SK-N-SH treated with all-trans-retinoic acid at 6 μM for 48 hours (cell line): ENCODE results near the gene RALGPS1.

Source experiments
- ATAC-seq: fragments of 200-7000 bp; cut with Tn5 transposase; 3 replicates; pipeline ENCODE4 v1.9.1; 2020; ENCODE audit warnings: mild to moderate bottlenecking, moderate library complexity
- CSDC2 ChIP-seq: fragments of 250-450 bp; sonication (Bioruptor Pico); IDR thresholded peaks from 2 replicates; pipeline ENCODE4 v1.5.0; 2020; ENCODE audit warnings: mild to moderate bottlenecking, moderate library complexity
- CSRNP3 ChIP-seq: fragments of 250-450 bp; sonication (Bioruptor Pico); IDR thresholded peaks from 2 replicates; pipeline ENCODE4 v1.5.1; 2021; ENCODE audit warnings: mild to moderate bottlenecking, moderate library complexity
- ESRRG ChIP-seq: fragments of 250-450 bp; sonication (Bioruptor Pico); IDR thresholded peaks from 2 replicates; pipeline ENCODE4 v1.6.1; 2021; ENCODE audit warnings: mild to moderate bottlenecking
- ISL1 ChIP-seq: fragments of 250-450 bp; sonication (Bioruptor Pico); IDR thresholded peaks from 2 replicates; pipeline ENCODE4 v2.1.2; 2022; ENCODE audit warnings: mild to moderate bottlenecking, moderate library complexity
- POU6F1 ChIP-seq: fragments of 250-450 bp; sonication (Bioruptor Pico); IDR thresholded peaks from 2 replicates; pipeline ENCODE4 v1.8.0; 2021; ENCODE audit warnings: low read depth, mild to moderate bottlenecking, moderate library complexity, borderline replicate concordance
- PPARA ChIP-seq: fragments of 250-450 bp; sonication (Bioruptor Pico); IDR thresholded peaks from 2 replicates; pipeline ENCODE4 v1.5.0; 2020; ENCODE audit warnings: mild to moderate bottlenecking, borderline replicate concordance
- RARB ChIP-seq: fragments of 250-450 bp; sonication (Bioruptor Pico); IDR thresholded peaks from 2 replicates; pipeline ENCODE4 v1.8.0; 2021; ENCODE audit warnings: mild to moderate bottlenecking, moderate library complexity
- SNAI2 ChIP-seq: fragments of 250-450 bp; sonication (Bioruptor Pico); IDR thresholded peaks from 2 replicates; pipeline ENCODE4 v1.5.0; 2020; ENCODE audit warnings: mild to moderate bottlenecking, moderate library complexity
- TCF4 ChIP-seq: fragments of 250-450 bp; sonication (Bioruptor Pico); IDR thresholded peaks from 2 replicates; pipeline ENCODE4 v1.8.0; 2021; ENCODE audit warnings: mild to moderate bottlenecking, moderate library complexity, borderline replicate concordance
- TOX ChIP-seq: fragments of 250-450 bp; sonication (Bioruptor Pico); IDR thresholded peaks from 2 replicates; pipeline ENCODE4 v1.8.0; 2021; ENCODE audit warnings: mild to moderate bottlenecking, moderate library complexity, borderline replicate concordance
- ZC3H10 ChIP-seq: fragments of 250-450 bp; sonication (Bioruptor Pico); IDR thresholded peaks from 2 replicates; pipeline ENCODE4 v1.5.1; 2021; ENCODE audit warnings: mild to moderate bottlenecking, moderate library complexity
- ZFP3 ChIP-seq: fragments of 250-450 bp; sonication (Bioruptor Pico); IDR thresholded peaks from 2 replicates; pipeline ENCODE4 v1.5.0; 2020; ENCODE audit warnings: mild to moderate bottlenecking, moderate library complexity
- ZFP30 ChIP-seq: fragments of 450-650 bp; formaldehyde crosslinking; IDR thresholded peaks from 2 replicates; pipeline ENCODE4 v1.5.0; 2022; ENCODE audit warnings: mild to moderate bottlenecking, moderate library complexity
- ZNF565 ChIP-seq: fragments of 450-650 bp; formaldehyde crosslinking; conservative IDR thresholded peaks from 2 replicates; pipeline ENCODE4 v1.5.0; 2020; ENCODE audit warnings: low read depth, mild to moderate bottlenecking, moderate library complexity
- ZNF70 ChIP-seq: fragments of 450-650 bp; formaldehyde crosslinking; IDR thresholded peaks from 2 replicates; pipeline ENCODE4 v1.5.0; 2020; ENCODE audit warnings: mild to moderate bottlenecking, moderate library complexity
- ZNF8 ChIP-seq: fragments of 450-650 bp; formaldehyde crosslinking; IDR thresholded peaks from 2 replicates; pipeline ENCODE4 v1.5.0; 2020; ENCODE audit warnings: mild to moderate bottlenecking, moderate library complexity
- TF ChIP-seq, protein P1 (sequence below): fragments of 250-450 bp; sonication (Bioruptor Pico); IDR thresholded peaks from 2 replicates; pipeline ENCODE4 v1.8.0; 2020; ENCODE audit warnings: mild to moderate bottlenecking, moderate library complexity, borderline replicate concordance
- TF ChIP-seq, protein P2 (sequence below): fragments of 250-450 bp; sonication (Bioruptor Pico); IDR thresholded peaks from 2 replicates; pipeline ENCODE4 v1.5.1; 2020; ENCODE audit warnings: low read depth, mild to moderate bottlenecking, moderate library complexity
- TF ChIP-seq, protein P3 (sequence below): fragments of 250-450 bp; sonication (Bioruptor Pico); IDR thresholded peaks from 2 replicates; pipeline ENCODE4 v1.5.0; 2020; ENCODE audit warnings: mild to moderate bottlenecking, moderate library complexity

RALGPS1 gene

DNA sequence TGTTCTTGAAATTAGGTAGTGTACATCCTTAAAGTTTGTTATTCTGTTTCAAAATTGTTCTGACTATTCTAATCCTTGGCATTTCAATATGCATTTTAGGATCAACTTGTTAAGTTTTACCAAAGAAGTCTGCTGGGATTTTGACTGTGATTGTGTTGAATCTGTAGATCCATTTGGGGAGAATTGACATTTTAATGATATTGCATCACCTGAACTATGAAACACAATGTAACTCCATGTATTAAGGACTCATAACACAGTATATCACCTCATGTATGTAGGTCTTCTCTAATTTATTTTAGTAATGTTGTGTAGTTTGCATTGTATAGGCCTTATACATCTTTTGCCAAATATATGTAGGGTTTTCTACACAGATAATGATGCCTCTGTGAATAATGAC, 77.8 kb downstream of the RALGPS1 start:
- no peak for ATAC-seq
- no peak for TF ChIP-seq RARB (CRISPR knock-in tag)
- TF ChIP-seq ZFP30 (CRISPR knock-in tag) = no peak
- TF ChIP-seq TOX (CRISPR knock-in tag) = no peak
- TF ChIP-seq ZNF565 (CRISPR knock-in tag) = no peak
- no peak for TF ChIP-seq SNAI2 (CRISPR knock-in tag)
- TF ChIP-seq PPARA (CRISPR knock-in tag) = no peak
- no peak for TF ChIP-seq ZFP3 (CRISPR knock-in tag)
- no peak for TF ChIP-seq CSDC2 (CRISPR knock-in tag)
- no peak for TF ChIP-seq CSRNP3 (CRISPR knock-in tag)
- TF ChIP-seq, protein P1, sequence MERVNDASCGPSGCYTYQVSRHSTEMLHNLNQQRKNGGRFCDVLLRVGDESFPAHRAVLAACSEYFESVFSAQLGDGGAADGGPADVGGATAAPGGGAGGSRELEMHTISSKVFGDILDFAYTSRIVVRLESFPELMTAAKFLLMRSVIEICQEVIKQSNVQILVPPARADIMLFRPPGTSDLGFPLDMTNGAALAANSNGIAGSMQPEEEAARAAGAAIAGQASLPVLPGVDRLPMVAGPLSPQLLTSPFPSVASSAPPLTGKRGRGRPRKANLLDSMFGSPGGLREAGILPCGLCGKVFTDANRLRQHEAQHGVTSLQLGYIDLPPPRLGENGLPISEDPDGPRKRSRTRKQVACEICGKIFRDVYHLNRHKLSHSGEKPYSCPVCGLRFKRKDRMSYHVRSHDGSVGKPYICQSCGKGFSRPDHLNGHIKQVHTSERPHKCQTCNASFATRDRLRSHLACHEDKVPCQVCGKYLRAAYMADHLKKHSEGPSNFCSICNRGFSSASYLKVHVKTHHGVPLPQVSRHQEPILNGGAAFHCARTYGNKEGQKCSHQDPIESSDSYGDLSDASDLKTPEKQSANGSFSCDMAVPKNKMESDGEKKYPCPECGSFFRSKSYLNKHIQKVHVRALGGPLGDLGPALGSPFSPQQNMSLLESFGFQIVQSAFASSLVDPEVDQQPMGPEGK (CRISPR knock-in tag) = no peak
- TF ChIP-seq ZNF8 (CRISPR knock-in tag) = no peak
- TF ChIP-seq, protein P2, sequence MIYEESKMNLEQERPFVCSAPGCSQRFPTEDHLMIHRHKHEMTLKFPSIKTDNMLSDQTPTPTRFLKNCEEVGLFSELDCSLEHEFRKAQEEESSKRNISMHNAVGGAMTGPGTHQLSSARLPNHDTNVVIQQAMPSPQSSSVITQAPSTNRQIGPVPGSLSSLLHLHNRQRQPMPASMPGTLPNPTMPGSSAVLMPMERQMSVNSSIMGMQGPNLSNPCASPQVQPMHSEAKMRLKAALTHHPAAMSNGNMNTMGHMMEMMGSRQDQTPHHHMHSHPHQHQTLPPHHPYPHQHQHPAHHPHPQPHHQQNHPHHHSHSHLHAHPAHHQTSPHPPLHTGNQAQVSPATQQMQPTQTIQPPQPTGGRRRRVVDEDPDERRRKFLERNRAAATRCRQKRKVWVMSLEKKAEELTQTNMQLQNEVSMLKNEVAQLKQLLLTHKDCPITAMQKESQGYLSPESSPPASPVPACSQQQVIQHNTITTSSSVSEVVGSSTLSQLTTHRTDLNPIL (CRISPR knock-in tag) = no peak
- no peak for TF ChIP-seq TCF4
- TF ChIP-seq POU6F1 = no peak
- no peak for TF ChIP-seq ISL1 (CRISPR knock-in tag)
- TF ChIP-seq ESRRG (CRISPR knock-in tag) = no peak
- TF ChIP-seq ZNF70 (CRISPR knock-in tag) = no peak

DNA sequence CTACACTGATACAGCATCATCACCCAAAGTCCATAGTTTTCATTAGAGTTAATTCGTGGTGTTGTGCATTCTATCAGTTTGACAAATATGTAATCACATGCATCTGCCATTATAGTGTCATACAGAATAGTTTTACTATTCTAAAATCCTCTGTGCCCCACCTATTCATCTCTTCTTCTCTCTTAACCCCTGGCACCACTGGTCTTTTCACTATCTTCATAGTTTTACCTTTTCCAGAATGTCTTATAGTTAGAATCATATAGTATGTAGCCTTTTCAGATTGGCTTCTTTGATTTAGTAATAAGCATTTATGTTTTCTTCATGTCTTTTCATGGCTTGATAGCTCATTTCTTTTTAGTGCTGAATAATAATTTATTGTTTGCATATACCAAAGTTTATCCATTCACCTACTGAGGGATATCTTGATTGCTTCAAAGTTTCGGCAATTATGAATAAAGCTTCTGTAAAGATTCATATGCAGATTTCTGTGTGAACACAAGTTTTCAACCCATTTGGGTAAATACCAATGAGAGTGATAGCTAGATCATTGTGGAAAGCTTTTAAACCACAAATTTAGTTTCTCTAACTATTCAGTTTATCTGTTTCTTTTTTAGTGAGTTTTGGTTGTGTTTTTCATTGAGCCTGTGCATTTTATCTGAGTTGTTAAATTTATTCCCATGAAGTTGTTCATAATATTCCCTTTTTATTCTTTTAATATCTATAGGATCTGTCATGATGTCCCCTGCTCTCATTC, 84.9 kb downstream of the RALGPS1 start:
- TF ChIP-seq CSDC2 (CRISPR knock-in tag) = no peak
- TF ChIP-seq, protein P3, sequence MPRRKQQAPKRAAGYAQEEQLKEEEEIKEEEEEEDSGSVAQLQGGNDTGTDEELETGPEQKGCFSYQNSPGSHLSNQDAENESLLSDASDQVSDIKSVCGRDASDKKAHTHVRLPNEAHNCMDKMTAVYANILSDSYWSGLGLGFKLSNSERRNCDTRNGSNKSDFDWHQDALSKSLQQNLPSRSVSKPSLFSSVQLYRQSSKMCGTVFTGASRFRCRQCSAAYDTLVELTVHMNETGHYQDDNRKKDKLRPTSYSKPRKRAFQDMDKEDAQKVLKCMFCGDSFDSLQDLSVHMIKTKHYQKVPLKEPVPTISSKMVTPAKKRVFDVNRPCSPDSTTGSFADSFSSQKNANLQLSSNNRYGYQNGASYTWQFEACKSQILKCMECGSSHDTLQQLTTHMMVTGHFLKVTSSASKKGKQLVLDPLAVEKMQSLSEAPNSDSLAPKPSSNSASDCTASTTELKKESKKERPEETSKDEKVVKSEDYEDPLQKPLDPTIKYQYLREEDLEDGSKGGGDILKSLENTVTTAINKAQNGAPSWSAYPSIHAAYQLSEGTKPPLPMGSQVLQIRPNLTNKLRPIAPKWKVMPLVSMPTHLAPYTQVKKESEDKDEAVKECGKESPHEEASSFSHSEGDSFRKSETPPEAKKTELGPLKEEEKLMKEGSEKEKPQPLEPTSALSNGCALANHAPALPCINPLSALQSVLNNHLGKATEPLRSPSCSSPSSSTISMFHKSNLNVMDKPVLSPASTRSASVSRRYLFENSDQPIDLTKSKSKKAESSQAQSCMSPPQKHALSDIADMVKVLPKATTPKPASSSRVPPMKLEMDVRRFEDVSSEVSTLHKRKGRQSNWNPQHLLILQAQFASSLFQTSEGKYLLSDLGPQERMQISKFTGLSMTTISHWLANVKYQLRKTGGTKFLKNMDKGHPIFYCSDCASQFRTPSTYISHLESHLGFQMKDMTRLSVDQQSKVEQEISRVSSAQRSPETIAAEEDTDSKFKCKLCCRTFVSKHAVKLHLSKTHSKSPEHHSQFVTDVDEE (CRISPR knock-in tag) = no peak
- TF ChIP-seq POU6F1 = no peak
- TF ChIP-seq ZC3H10 (CRISPR knock-in tag) = no peak
- ATAC-seq = no peak
